ENCODE results near the gene CDH7.

The CDH7 gene

DNA sequence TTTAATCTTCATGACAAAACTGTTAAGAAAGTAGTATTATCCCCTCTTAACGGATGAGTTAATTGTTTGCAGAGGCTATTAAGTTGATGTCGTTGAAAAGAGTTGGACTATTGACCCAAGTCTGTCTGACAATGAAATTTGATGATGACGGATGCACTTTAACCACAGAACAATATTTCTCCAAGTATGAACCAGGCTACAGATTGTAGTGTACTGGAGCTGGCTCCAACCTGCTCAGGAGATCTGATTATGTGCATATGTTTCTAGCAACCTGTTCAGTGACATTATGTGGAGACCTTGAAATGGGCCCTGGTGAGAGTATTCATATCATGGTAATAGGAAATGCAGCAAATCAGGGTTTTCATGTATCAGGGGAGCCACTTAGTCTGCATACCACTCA lies 174.1 kb downstream of the CDH7 start:
- no peak for DNase-seq

DNA sequence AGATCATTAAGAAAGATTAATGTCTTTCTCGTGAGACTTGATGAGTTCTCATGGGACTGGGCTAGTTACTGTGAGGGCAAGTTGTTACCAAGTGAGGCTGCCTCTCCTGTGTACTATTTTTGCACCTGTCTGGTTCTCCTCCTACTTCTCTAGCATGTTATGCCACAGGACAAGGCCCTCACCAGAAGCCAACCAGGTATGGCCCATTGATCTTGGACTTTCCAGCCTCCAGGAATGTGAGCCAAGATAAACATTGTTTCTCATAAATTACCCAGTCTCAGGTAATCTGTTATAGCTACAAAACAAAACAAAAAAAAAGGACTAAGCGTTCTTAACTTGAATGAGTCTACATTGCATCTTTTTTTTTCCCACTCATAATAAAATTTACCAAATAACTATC lies 184.1 kb downstream of the CDH7 start:
- DNase-seq: no peak

- DNase-seq: no peak
Observed at GRCh38 chr18:65936678-65937077, 185.9 kb downstream of the CDH7 start.

GRCh38 chr18:65937180-65937579 lies 186.4 kb downstream of the CDH7 start:
- DNase-seq: no peak

- no peak for DNase-seq
Observed at GRCh38 chr18:65938592-65939372, 188.0 kb downstream of the CDH7 start.
